Activated CD8-positive, alpha-beta memory T cell treated with anti-CD3 and anti-CD28 coated beads for 1 hour (primary cell): Measurements from ENCODE around the gene HBG2.
"Not testable (repeated sequence)": the region's sequence is repeated elsewhere in the genome, so short reads cannot be mapped to it uniquely, and the experiment has no call there.

Source experiments
- DNase-seq, 2 donors: peaks; one replicate each; pipeline ENCODE4 v3.0.0-alpha.2; 2020; ENCODE audit warnings: low read depth in 1 of 2; ENCODE audit errors: extremely low read depth in 1 of 2

HBG2 gene

GRCh38 chr11:5254646-5255413 lies at the start of gene HBG2:
HBG2 (minus strand) TSS chr11:5254781; CDS start chr11:5254728, 53 bp downstream.
- DNase-seq, result not testable (repeated sequence)

GRCh38 chr11:5304046-5304445 lies 49.5 kb upstream of the HBG2 start:
- no peak for DNase-seq

GRCh38 chr11:5303626-5304025 lies 49.0 kb upstream of the HBG2 start:
- no peak for DNase-seq

GRCh38 chr11:5301846-5302245 lies 47.3 kb upstream of the HBG2 start, which contains the start of gene OR51B4:
OR51B4 (minus strand) TSS chr11:5301946; CDS start chr11:5301946, 0 bp downstream.
- DNase-seq, result no peak

- no peak for DNase-seq
These were observed 45.7 kb upstream of the HBG2 start for GRCh38 chr11:5300251-5300650.

DNA sequence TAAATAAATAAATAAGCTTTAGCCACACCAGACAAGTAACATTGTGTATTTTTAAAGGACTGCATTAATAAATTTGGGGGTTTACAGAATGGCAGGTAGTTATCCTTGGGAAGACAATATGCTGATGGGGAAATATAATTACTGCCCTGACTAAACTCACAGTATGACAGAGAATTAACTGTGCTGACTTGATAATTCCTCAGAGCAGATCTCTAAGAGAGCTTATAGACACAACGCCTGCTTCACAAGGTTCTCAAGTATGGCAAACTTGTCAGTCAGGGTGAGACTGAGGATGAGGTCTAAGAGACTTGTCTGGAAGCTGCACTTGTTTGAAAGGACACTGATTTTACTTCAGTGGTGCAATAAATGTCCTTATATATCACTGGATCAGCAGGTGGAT lies 43.9 kb upstream of the HBG2 start:
- DNase-seq, result no peak

GRCh38 chr11:5297721-5298323 lies 43.2 kb upstream of the HBG2 start:
- DNase-seq, result no peak

DNA sequence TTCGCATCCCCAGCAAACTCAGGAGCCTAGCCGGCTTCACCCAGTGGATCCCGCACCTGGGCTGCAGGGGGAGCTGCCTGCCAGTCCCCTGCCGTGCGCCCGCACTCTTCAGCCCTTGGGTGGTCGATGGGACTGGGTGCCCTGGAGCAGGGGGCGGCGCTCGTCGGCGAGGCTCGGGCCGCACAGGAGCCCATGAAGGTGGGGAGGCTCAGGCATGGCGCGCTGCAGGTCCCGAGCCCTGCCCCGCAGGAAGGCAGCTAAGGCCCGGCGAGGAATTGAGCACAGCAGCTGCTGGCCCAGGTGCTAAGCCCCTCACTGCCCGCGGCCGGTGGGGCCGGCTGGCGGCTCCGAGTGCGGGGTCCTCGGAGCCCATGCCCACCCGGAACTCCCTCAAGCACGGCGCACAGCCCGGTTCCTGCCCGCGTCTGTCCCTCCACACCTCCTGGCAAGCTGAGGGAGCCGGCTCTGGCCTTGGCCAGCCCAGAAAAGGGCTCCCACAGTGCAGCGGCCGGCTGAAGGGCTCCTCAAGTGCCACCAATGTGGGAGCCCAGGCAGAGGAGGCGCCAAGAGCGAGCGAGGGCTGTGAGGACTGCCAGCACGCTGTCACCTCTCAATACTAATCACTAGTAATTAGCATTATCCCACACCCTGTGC lies 39.9 kb upstream of the HBG2 start:
- DNase-seq, result not testable (repeated sequence)

- DNase-seq, result no peak
These were observed 38.4 kb upstream of the HBG2 start for GRCh38 chr11:5293028-5293427.

GRCh38 chr11:5291207-5291838 lies 36.7 kb upstream of the HBG2 start:
- no peak for DNase-seq

DNA sequence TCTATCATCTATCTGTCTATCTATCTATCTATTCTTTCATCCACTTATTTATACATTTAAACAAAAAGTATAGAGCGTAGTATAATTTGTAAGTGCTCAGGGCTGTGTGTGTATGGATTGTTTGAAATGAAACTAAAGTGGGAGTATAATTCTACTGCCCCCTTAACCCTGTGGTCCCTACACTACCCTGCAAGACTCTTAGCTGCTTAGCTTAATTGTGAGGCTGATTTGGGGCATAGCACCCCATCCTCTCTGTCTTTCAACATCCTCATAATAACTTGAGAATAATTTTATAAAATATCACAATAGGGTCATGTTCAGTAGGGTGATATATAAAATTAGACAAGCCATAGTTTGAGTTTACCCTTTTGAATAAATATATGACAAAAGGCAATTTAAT lies 35.5 kb upstream of the HBG2 start:
- no peak for DNase-seq

GRCh38 chr11:5289696-5290095 lies 35.1 kb upstream of the HBG2 start:
- no peak for DNase-seq

DNA sequence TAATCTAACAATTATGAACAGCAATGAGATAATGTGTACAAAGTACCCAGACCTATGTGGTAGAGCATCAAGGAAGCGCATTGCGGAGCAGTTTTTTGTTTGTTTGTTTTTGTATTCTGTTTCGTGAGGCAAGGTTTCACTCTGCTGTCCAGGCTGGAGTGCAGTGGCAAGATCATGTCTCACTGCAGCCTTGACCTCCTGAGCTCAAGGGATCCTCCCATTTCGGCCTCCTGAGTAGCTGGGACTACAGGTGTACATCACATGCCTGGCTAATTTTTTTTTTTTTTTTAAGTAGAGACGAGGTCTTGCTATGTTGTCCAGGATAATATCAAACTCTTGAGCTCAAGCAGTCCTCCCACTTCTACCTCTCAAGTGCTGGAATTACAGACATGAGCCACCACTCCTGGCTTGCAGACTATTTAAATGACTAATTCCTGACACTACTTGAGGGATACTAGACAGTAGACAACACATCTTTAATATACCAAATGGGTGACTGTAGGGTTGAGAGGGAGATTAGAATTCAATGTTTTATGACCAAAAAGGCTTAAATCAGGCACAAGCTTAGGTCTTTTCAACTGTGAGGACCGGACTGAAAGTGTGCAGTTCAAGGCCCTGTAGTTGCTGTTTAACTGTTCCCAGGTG lies 34.4 kb upstream of the HBG2 start:
- DNase-seq, result no peak

- no peak for DNase-seq
These were observed 33.7 kb upstream of the HBG2 start for GRCh38 chr11:5288108-5288905.

GRCh38 chr11:5286901-5287300 lies 32.3 kb upstream of the HBG2 start:
- DNase-seq, result no peak

DNA sequence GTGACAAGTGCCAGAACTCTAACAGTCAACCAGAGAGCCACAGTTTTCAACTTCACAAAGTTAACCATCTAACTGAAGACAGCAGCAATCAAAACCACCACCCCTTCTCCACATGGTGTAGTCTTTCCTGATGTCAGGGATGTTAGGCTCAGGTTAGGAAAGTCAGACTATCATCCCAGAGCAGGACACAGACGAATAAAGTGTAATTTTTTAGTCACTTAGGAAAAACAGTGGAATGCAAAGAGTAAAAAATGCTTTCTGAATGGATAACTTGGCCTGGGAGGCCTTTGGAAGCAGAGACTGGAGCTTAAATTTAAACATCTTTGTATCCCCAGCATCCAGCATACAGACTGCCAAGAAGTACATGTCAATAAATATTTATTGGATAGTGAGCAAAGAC lies 31.8 kb upstream of the HBG2 start:
- DNase-seq, result no peak

GRCh38 chr11:5285703-5286340 lies 31.2 kb upstream of the HBG2 start:
- DNase-seq, result no peak

DNA sequence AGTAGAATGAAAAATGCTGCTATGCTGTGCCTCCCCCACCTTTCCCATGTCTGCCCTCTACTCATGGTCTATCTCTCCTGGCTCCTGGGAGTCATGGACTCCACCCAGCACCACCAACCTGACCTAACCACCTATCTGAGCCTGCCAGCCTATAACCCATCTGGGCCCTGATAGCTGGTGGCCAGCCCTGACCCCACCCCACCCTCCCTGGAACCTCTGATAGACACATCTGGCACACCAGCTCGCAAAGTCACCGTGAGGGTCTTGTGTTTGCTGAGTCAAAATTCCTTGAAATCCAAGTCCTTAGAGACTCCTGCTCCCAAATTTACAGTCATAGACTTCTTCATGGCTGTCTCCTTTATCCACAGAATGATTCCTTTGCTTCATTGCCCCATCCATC lies 30.1 kb upstream of the HBG2 start:
- no peak for DNase-seq

GRCh38 chr11:5283882-5284281 lies 29.3 kb upstream of the HBG2 start:
- no peak for DNase-seq

GRCh38 chr11:5283086-5283485 lies 28.5 kb upstream of the HBG2 start:
- no peak for DNase-seq
